Measurements from ENCODE around the gene PTH. TPM values are rescaled to one million over a fixed set of nuclear protein-coding genes. Genes with fewer than 3 reads are reported as not detected.

The PTH gene
- total RNA-seq, 1 experiment from 2014 or later: not detected

- CTCF ChIA-PET: interaction anchor here (1.0 to 1.2 kb wide), 2 partner anchors 10 to 499 kb away, joined by 3 to 4 read pairs; no protein-coding TSS in a partner anchor
- H3K79me2 ChIP-seq (ENCODE audit: insufficient read depth, low read length): peaks cover 26% of the 10 kb centered on the region
- intact Hi-C loops (cut with micrococcal nuclease): no loop called here
- no peaks in the 10 kb centered on the region for H3K9me3 ChIP-seq (ENCODE audit: control insufficient read depth in 1 of 2, insufficient read depth in 1 of 2, low read depth in 1 of 2, low read length in 2 of 2)
- peak within 1 kb of the TSS; percentile 74 to 85 for H3K4me3 ChIP-seq (replicated peaks in 1 of 2; ENCODE audit: low read depth in 1 of 2, low read length in 2 of 2)
- RAD21 ChIA-PET (ENCODE audit: low non-redundant PET in 1 of 2, low total read pairs in 2 of 2, uncharacterized antibody in 2 of 2, unreplicated experiment in 2 of 2): no interaction called here
- H4K20me1 ChIP-seq (ENCODE audit: insufficient read depth): no peaks in the 10 kb centered on the region
- POLR2A ChIA-PET: no interaction called here
- peaks cover 10 to 21% of the 10 kb centered on the region in 2 experiments for H3K4me1 ChIP-seq (ENCODE audit: control insufficient read depth in 1 of 2, insufficient read depth in 2 of 2, low read length in 2 of 2)
- H3K27me3 ChIP-seq (ENCODE audit: insufficient read depth, low read length): no peaks in the 10 kb centered on the region
- H3K4me2 ChIP-seq (ENCODE audit: low read length): peak within 1 kb of the TSS; percentile 70
- H3K27ac ChIP-seq (ENCODE audit: low read depth, low read length): peak within 1 kb of the TSS; percentile 77
- ATAC-seq (peak; percentile 95), DNase-seq (ENCODE audit: low read depth, low spot score) (peak; percentile 83)
- peak within 1 kb of the TSS; percentile 69 for H3K9ac ChIP-seq (ENCODE audit: low read length)
- H3K9me2 ChIP-seq (ENCODE audit: insufficient read depth): no peaks in the 10 kb centered on the region
- H3K36me3 ChIP-seq (ENCODE audit: control insufficient read depth in 1 of 2, insufficient read depth in 2 of 2, low read length in 2 of 2): no peaks in the 10 kb centered on the region
- no peak within 1 kb of the TSS for H2AFZ ChIP-seq (ENCODE audit: low read depth, low read length, poor library complexity, severe bottlenecking)
- BruUV-seq (replicated peaks): TSS peak; percentile 94
- TF ChIP-seq REST (IDR thresholded peaks at IDR 0.05; ENCODE audit: low read depth) (no peak), POLR2AphosphoS5 (IDR thresholded peaks at IDR 0.05; ENCODE audit: low read depth, low read length) (peak; percentile 89), ZBTB33 (IDR thresholded peaks at IDR 0.05; ENCODE audit: extremely low read depth, insufficient replicate concordance, low read length) (peak; percentile 99), CEBPB (IDR thresholded peaks at IDR 0.05; ENCODE audit: low read depth) (no peak), EZH2phosphoT487 (IDR thresholded peaks at IDR 0.05; ENCODE audit: borderline replicate concordance) (no peak), JUND (IDR thresholded peaks at IDR 0.05) (0 out of 2 replicates have a peak, but pooled peaks have one; percentile 19), SIN3A (IDR thresholded peaks at IDR 0.05; ENCODE audit: low read depth) (peak; percentile 77), CTCF (IDR thresholded peaks at IDR 0.05 in 2 of 3, conservative IDR thresholded peaks at IDR 0.05 in 1 of 3; ENCODE audit: borderline replicate concordance in 1 of 3, insufficient read depth in 1 of 3, low read depth in 2 of 3, low read length in 2 of 3) (no peak), SRF (IDR thresholded peaks at IDR 0.05; ENCODE audit: low read depth) (no peak), SP1 (IDR thresholded peaks at IDR 0.05; ENCODE audit: low read depth) (peak; percentile 65), EZH2 (IDR thresholded peaks at IDR 0.05) (no peak), ZFX (IDR thresholded peaks at IDR 0.05) (peak; percentile 52; the same call in 1 of the 2 replicates), ELF1 (IDR thresholded peaks at IDR 0.05; ENCODE audit: borderline replicate concordance, low read depth) (no peak), POLR2A (IDR thresholded peaks at IDR 0.05; ENCODE audit: borderline replicate concordance, extremely low read depth, insufficient read depth, insufficient read length) (no peak), TCF7L2 (IDR thresholded peaks at IDR 0.05; ENCODE audit: borderline replicate concordance, extremely low read depth, insufficient read depth, insufficient read length) (no peak), FOSL1 (IDR thresholded peaks at IDR 0.05; ENCODE audit: low read depth) (no peak), ZNF274 (IDR thresholded peaks at IDR 0.05; ENCODE audit: low read depth, low read length) (no peak), EGR1 (IDR thresholded peaks at IDR 0.05; ENCODE audit: low read depth) (peak; percentile 61), RAD21 (IDR thresholded peaks at IDR 0.05; ENCODE audit: low read depth) (no peak), CBX3 (IDR thresholded peaks at IDR 0.05; ENCODE audit: low read depth) (peak; percentile 89)
Measured at GRCh38 chr11:13462901-13463778, 32.7 kb downstream of the PTH start, which contains the start of gene BTBD10. TSS of gene BTBD10 (minus strand) at chr11:13463222. CDS start at chr11:13445124, 18,098 bp downstream.

Data from HCT116 (cell line).